H1 (cell line): Measurements from ENCODE around the gene GNG5. TPM values are rescaled to one million over a fixed set of nuclear protein-coding genes. Genes with fewer than 3 reads are reported as not detected.

Source experiments
- CTCF ChIA-PET: fragments of 300-600 bp; sonication (Branson Sonifier 250); formaldehyde crosslinking; loops from one replicate; lab custom pipeline; 2021; ENCODE audit not compliant: partially characterized antibody; lab: Charles Lee
- POLR2A ChIA-PET: fragments of 300-600 bp; sonication (Branson Sonifier 250); formaldehyde crosslinking; loops from one replicate; lab custom pipeline; 2021; ENCODE audit warnings: inconsistent platforms; ENCODE audit not compliant: partially characterized antibody; lab: Charles Lee
- DNase-seq, 2 experiments: peaks; one replicate each; pipeline versions ENCODE4 v3.0.0 to v3.0.0-alpha.2; 2010 to 2022; ENCODE audit warnings: low spot score in 2 of 2, low read depth in 1 of 2, mixed read lengths in 1 of 2
- FAIRE-seq: peaks from 2 replicates; lab custom pipeline; 2011; peaks lifted over from hg19 to GRCh38; lab: Jason Lieb, UNC
- H2AFZ ChIP-seq: 2 replicates; pipeline ENCODE4 v1.8.1; 2012; ENCODE audit warnings: low read length, inconsistent platforms
- H2AK5ac ChIP-seq: 2 replicates; pipeline ENCODE4 v1.6.1; 2013; ENCODE audit warnings: low read depth, low read length
- H2BK120ac ChIP-seq: replicated peaks from 2 replicates; pipeline ENCODE3; 2013; ENCODE audit warnings: low read depth, low read length, inconsistent platforms
- H2BK12ac ChIP-seq: 2 replicates; pipeline ENCODE4 v1.6.1; 2013; ENCODE audit warnings: low read depth, low read length
- H2BK15ac ChIP-seq: 2 replicates; pipeline ENCODE4 v1.6.1; 2013; ENCODE audit warnings: low read length
- H2BK20ac ChIP-seq: 2 replicates; pipeline ENCODE4 v1.6.1; 2013; ENCODE audit warnings: low read length
- H2BK5ac ChIP-seq: 2 replicates; pipeline ENCODE4 v1.6.1; 2013; ENCODE audit warnings: low read depth, low read length
- H3K14ac ChIP-seq: 2 replicates; pipeline ENCODE4 v1.6.1; 2013; ENCODE audit warnings: inconsistent platforms; ENCODE audit not compliant: insufficient read length
- H3K18ac ChIP-seq: 2 replicates; pipeline ENCODE4 v1.6.1; 2013; ENCODE audit warnings: low read length; ENCODE audit errors: extremely low read depth
- H3K23ac ChIP-seq: 2 replicates; pipeline ENCODE4 v1.6.1; 2013; ENCODE audit warnings: inconsistent platforms; ENCODE audit not compliant: insufficient read length
- H3K23me2 ChIP-seq: 2 replicates; pipeline ENCODE4 v1.6.1; 2013; ENCODE audit warnings: low read depth, low read length
- H3K27ac ChIP-seq: 2 replicates; pipeline ENCODE4 v1.6.1; 2011; ENCODE audit warnings: low read depth, low read length, inconsistent platforms
- H3K27me3 ChIP-seq, 4 experiments: replicated peaks in 1 of 4; 1 replicate in 1 of 4; 2 replicates in 3 of 4; pipeline versions ENCODE4 v1.6.1 to v1.8.1; 2011 to 2013; ENCODE audit warnings: low read length in 3 of 4, mild to moderate bottlenecking in 3 of 4, inconsistent platforms in 2 of 4, mixed read lengths in 2 of 4, moderate library complexity in 1 of 4; ENCODE audit not compliant: control insufficient read depth in 3 of 4, insufficient read depth in 3 of 4; ENCODE audit errors: extremely low read depth in 1 of 4
- H3K36me3 ChIP-seq, 4 experiments: 2 replicates each; pipeline versions ENCODE4 v1.6.1 to v1.8.1; 2011 to 2013; ENCODE audit warnings: mild to moderate bottlenecking in 4 of 4, low read length in 3 of 4, moderate library complexity in 2 of 4, control low read depth in 1 of 4, inconsistent platforms in 1 of 4; ENCODE audit not compliant: insufficient read depth in 4 of 4, control insufficient read depth in 2 of 4
- H3K4ac ChIP-seq: replicated peaks from 2 replicates; pipeline ENCODE3; 2013; ENCODE audit warnings: low read length, low read depth, mixed read lengths, inconsistent platforms; ENCODE audit not compliant: insufficient read length
- H3K4me1 ChIP-seq, 4 experiments: replicated peaks in 1 of 4; 1 replicate in 1 of 4; 2 replicates in 3 of 4; pipeline versions ENCODE4 v1.6.1 to v1.8.1; 2011 to 2013; ENCODE audit warnings: low read length in 3 of 4, inconsistent platforms in 2 of 4, mixed read lengths in 1 of 4; ENCODE audit not compliant: insufficient read depth in 4 of 4, control insufficient read depth in 3 of 4
- H3K4me2 ChIP-seq, 2 experiments: 2 replicates each; pipeline versions ENCODE4 v1.6.1 to v1.8.1; 2011 to 2013; ENCODE audit warnings: low read depth in 2 of 2, low read length in 2 of 2, control low read depth in 1 of 2, inconsistent platforms in 1 of 2, mild to moderate bottlenecking in 1 of 2; ENCODE audit not compliant: insufficient read depth in 1 of 2
- H3K4me3 ChIP-seq, 4 experiments: fragments of 200-600, 300-600 bp in 1 of 4; sonication (generic), shearing (Covaris generic), sonication (Bioruptor Twin) in 1 of 4; 2 replicates each; pipeline versions ENCODE4 v1.5.1 to v1.8.1; 2011 to 2016; ENCODE audit warnings: low read length in 4 of 4, low read depth in 3 of 4, control low read depth in 2 of 4, inconsistent platforms in 2 of 4, mild to moderate bottlenecking in 2 of 4, mixed read lengths in 1 of 4, moderate library complexity in 1 of 4; ENCODE audit not compliant: insufficient read depth in 2 of 4; ENCODE audit errors: extremely low read depth in 1 of 4
- H3K56ac ChIP-seq: replicated peaks from 2 replicates; pipeline ENCODE3; 2013; ENCODE audit warnings: low read depth, mild to moderate bottlenecking, mixed read lengths, low read length, inconsistent platforms; ENCODE audit not compliant: insufficient read length
- H3K79me1 ChIP-seq: 2 replicates; pipeline ENCODE4 v1.6.1; 2013; ENCODE audit warnings: low read depth, low read length, control low read depth
- H3K79me2 ChIP-seq, 2 experiments: 2 replicates each; pipeline versions ENCODE4 v1.6.1 to v1.8.1; 2012 to 2013; ENCODE audit warnings: low read length in 2 of 2, mild to moderate bottlenecking in 2 of 2, inconsistent platforms in 1 of 2; ENCODE audit not compliant: insufficient read depth in 2 of 2, control insufficient read depth in 1 of 2
- H3K9ac ChIP-seq, 4 experiments: replicated peaks in 1 of 4; 1 replicate in 1 of 4; 2 replicates in 3 of 4; pipeline versions ENCODE4 v1.6.1 to v1.8.1; 2011 to 2013; ENCODE audit warnings: low read depth in 3 of 4, low read length in 3 of 4, control low read depth in 2 of 4, mild to moderate bottlenecking in 2 of 4, moderate library complexity in 2 of 4, inconsistent platforms in 1 of 4; ENCODE audit errors: extremely low read depth in 1 of 4
- H3K9me3 ChIP-seq, 2 experiments: 2 replicates each; pipeline versions ENCODE4 v1.6.1 to v1.8.1; 2012 to 2013; ENCODE audit warnings: mild to moderate bottlenecking in 2 of 2, moderate library complexity in 2 of 2, control low read depth in 1 of 2, inconsistent platforms in 1 of 2, low read depth in 1 of 2, low read length in 1 of 2, mixed read lengths in 1 of 2; ENCODE audit not compliant: insufficient read depth in 2 of 2
- H4K20me1 ChIP-seq, 2 experiments: replicated peaks in 1 of 2; 2 replicates each; pipeline versions ENCODE3 to v1.8.1; 2011 to 2013; ENCODE audit warnings: inconsistent platforms in 2 of 2, low read length in 2 of 2, mild to moderate bottlenecking in 1 of 2; ENCODE audit not compliant: insufficient read depth in 2 of 2, control insufficient read depth in 1 of 2
- H4K5ac ChIP-seq: 2 replicates; pipeline ENCODE4 v1.6.1; 2013; ENCODE audit warnings: low read length, low read depth, mixed read lengths, inconsistent platforms; ENCODE audit not compliant: insufficient read length
- H4K8ac ChIP-seq: 2 replicates; pipeline ENCODE4 v1.8.0; 2013; ENCODE audit warnings: mild to moderate bottlenecking, moderate library complexity, low read length, inconsistent platforms; ENCODE audit not compliant: insufficient read depth; ENCODE audit errors: extremely low read depth
- H4K91ac ChIP-seq: replicated peaks from 2 replicates; pipeline ENCODE3; 2013; ENCODE audit warnings: low read length, mixed read lengths, inconsistent platforms; ENCODE audit not compliant: insufficient read length
- BCL11A ChIP-seq, 2 experiments: IDR thresholded peaks; one replicate each; pipeline ENCODE4 v1.6.1; 2011; ENCODE audit warnings: low read depth in 2 of 2, low read length in 2 of 2, mild to moderate bottlenecking in 2 of 2
- CBX5 ChIP-seq: fragments of 300-800, 300-1000 bp; sonication (generic); IDR thresholded peaks from 2 replicates; pipeline ENCODE4 v1.7.1; 2016; ENCODE audit warnings: antibody characterized with exemption, low read length, low read depth
- CREB1 ChIP-seq: IDR thresholded peaks from 2 replicates; pipeline ENCODE4 v1.6.1; 2012; ENCODE audit warnings: inconsistent platforms
- CTBP2 ChIP-seq: IDR thresholded peaks from 2 replicates; pipeline ENCODE4 v1.7.0; 2011; ENCODE audit warnings: borderline replicate concordance, mild to moderate bottlenecking, moderate library complexity, mixed read lengths, low read length; ENCODE audit not compliant: insufficient read depth, insufficient read length
- FOSL1 ChIP-seq: IDR thresholded peaks from 2 replicates; pipeline ENCODE4 v1.6.1; 2011; ENCODE audit warnings: mild to moderate bottlenecking, low read depth, low read length, moderate library complexity; ENCODE audit not compliant: insufficient read depth
- KDM1A ChIP-seq: fragments of 200-600, 300-600 bp; sonication (generic); IDR thresholded peaks from 2 replicates; pipeline ENCODE4 v1.7.1; 2016; ENCODE audit warnings: mild to moderate bottlenecking, low read length, borderline replicate concordance
- MAFK ChIP-seq: IDR thresholded peaks from 2 replicates; pipeline ENCODE4 v1.6.1; 2012; ENCODE audit warnings: low read depth, mild to moderate bottlenecking, improper control_type of control experiment, low read length
- SP2 ChIP-seq: IDR thresholded peaks from 2 replicates; pipeline ENCODE4 v1.6.1; 2012; ENCODE audit warnings: mild to moderate bottlenecking, low read length, inconsistent platforms
- SRF ChIP-seq: IDR thresholded peaks from 2 replicates; pipeline ENCODE4 v1.6.1; 2011; ENCODE audit warnings: mild to moderate bottlenecking, low read depth, low read length, moderate library complexity
- TAF7 ChIP-seq: optimal IDR thresholded peaks from 2 replicates; pipeline ENCODE3; 2011; ENCODE audit warnings: low read depth, mild to moderate bottlenecking, inconsistent platforms, low read length, moderate library complexity, borderline replicate concordance
- TCF12 ChIP-seq: IDR thresholded peaks from 2 replicates; pipeline ENCODE4 v1.6.1; 2011; ENCODE audit warnings: low read depth, mild to moderate bottlenecking, low read length
- YY1 ChIP-seq: IDR thresholded peaks from 2 replicates; pipeline ENCODE4 v1.6.1; 2011; ENCODE audit warnings: low read depth, mild to moderate bottlenecking, low read length
- WGBS, 2 experiments: shearing (Covaris generic) in 1 of 2; methylation state at CpG; one replicate each; pipeline versions ENCODE4 v1.1.6 to v1.1.7; 2013 to 2015; ENCODE audit warnings: low lambda C conversion rate in 2 of 2, mixed read lengths in 2 of 2, inconsistent platforms in 1 of 2, low coverage in 1 of 2, missing lambda C conversion rate in 1 of 2; ENCODE audit not compliant: insufficient replicate concordance in 2 of 2, insufficient coverage in 1 of 2, insufficient read length in 1 of 2; ENCODE audit errors: extremely low coverage in 1 of 2, missing lambda C conversion rate in 1 of 2; 5-methylcytosine and 5-hydroxymethylcytosine counted together
- polyA plus RNA-seq, 7 experiments: library from polyadenylated mRNA; depleted of rRNA in 3 of 7; stranded (reverse) in 5 of 7; unstranded in 2 of 7; fragments of >200 nt in 5 of 7; fragments of 200-250 nt in 2 of 7; gene quantifications; 1 replicate in 5 of 7; 2 replicates in 1 of 7; 4 replicates in 1 of 7; pipeline versions ENCODE4 v1.2.1 to v1.2.3, GENCODE V29; 2011 to 2013; ENCODE audit warnings: missing spikeins in 2 of 7, mixed read lengths in 2 of 7
- total RNA-seq: library from RNA; stranded (reverse); fragmentation: NEBNext Ultra II Directional; extraction: Animal tissue kit (Norgen Biotek cat#: 25700); gene quantifications from 2 replicates; pipeline ENCODE4 v1.2.1, GENCODE V29; 2021
- TF ChIP-seq, protein P1 (sequence below): IDR thresholded peaks from 2 replicates; pipeline ENCODE4 v1.6.1; 2011; ENCODE audit warnings: low read depth, mild to moderate bottlenecking, low read length; ENCODE audit not compliant: insufficient read depth

The GNG5 gene
- total and polyA plus RNA-seq, 2 of the 8 experiments (the other 6 are each of a cell fraction or from before 2014, with no cell fraction given) = 94.0 to 104 TPM

DNA sequence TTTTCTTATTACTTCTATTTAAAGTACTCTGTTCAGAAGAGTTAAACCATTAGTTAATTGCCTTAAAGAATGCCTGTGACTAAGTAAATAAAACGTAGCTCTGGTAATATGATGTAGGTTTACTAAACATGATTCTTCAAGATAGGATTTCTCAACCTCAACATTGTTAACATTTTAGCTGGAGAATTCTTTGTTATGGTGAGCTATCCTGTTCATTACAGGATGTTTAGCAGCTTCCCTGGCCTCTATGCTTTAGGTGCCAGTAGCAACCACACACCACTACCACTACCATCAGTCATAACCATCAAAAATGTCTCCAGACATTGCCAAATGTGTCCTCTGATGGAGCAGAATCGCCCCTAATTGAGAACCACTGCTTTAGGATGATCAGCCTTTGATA, 16.6 kb downstream of the GNG5 start:
- H3K18ac ChIP-seq = no peak overlapping the region
- H4K91ac ChIP-seq = no peak overlapping the region
- H3K4me2 ChIP-seq = no peak overlapping the region
- FAIRE-seq = no peak
- no peak overlapping the region for H3K4ac ChIP-seq
- no peak overlapping the region for H2BK5ac ChIP-seq
- no peak overlapping the region for H3K9ac ChIP-seq
- H3K23ac ChIP-seq = no peak overlapping the region
- no peak overlapping the region for H3K56ac ChIP-seq
- peaks cover 9 to 37% (median 26%) of the 10 kb centered on the region in 4 experiments; a peak in 7 of 8 replicates for H3K36me3 ChIP-seq
- H3K27ac ChIP-seq = no peak overlapping the region
- H2AK5ac ChIP-seq = no peak overlapping the region
- 83% methylated on average over 2 of the region's 2 CpGs; no CpG with 5 or more reads in 1 of the 2 experiments for WGBS, 2 experiments
- H2AFZ ChIP-seq = no peak overlapping the region
- H3K23me2 ChIP-seq = no peaks in the 10 kb centered on the region
- H4K5ac ChIP-seq = no peak overlapping the region
- no peaks in the 10 kb centered on the region for H4K20me1 ChIP-seq
- no peaks in the 10 kb centered on the region for H3K9me3 ChIP-seq
- no peaks in the 10 kb centered on the region for H3K4me1 ChIP-seq
- no peak overlapping the region for H2BK12ac ChIP-seq
- H3K79me2 ChIP-seq = peaks cover 0 to 24% of the 10 kb centered on the region in 2 experiments; a peak in 2 of 4 replicates
- H2BK20ac ChIP-seq = no peak overlapping the region
- H3K27me3 ChIP-seq = no peaks in the 10 kb centered on the region
- no peak overlapping the region for H3K14ac ChIP-seq
- no peak overlapping the region for H3K4me3 ChIP-seq
- H2BK120ac ChIP-seq = no peak overlapping the region
- H3K79me1 ChIP-seq = no peaks in the 10 kb centered on the region
- ChIA-PET POLR2A (no interaction called here), CTCF (interaction anchor here (0.9 kb wide), 1 partner anchor 258 kb away, joined by 3 read pairs; no protein-coding TSS in a partner anchor)
- DNase-seq = no peak
- H4K8ac ChIP-seq = no peak overlapping the region
- H2BK15ac ChIP-seq = no peak overlapping the region
- TF ChIP-seq MAFK (no peak), CTBP2 (no peak), CBX5 (no peak), BCL11A (IDR thresholded peaks at IDR 0.05; ENCODE audit: low read depth in 2 of 2, low read length in 2 of 2) (no peak), YY1 (no peak), KDM1A (no peak), SRF (no peak), TAF7 (no peak), CREB1 (no peak), FOSL1 (no peak), TCF12 (no peak), SP2 (no peak)
- TF ChIP-seq, protein P1, sequence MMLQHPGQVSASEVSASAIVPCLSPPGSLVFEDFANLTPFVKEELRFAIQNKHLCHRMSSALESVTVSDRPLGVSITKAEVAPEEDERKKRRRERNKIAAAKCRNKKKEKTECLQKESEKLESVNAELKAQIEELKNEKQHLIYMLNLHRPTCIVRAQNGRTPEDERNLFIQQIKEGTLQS = no peak
